Hepatic stellate cell (primary cell): ENCODE measurements around the gene MRC2.

Experiments
- DNase-seq: peaks from one replicate; pipeline ENCODE4 v3.0.0; 2011; ENCODE audit warnings: low spot score

MRC2 gene

DNA sequence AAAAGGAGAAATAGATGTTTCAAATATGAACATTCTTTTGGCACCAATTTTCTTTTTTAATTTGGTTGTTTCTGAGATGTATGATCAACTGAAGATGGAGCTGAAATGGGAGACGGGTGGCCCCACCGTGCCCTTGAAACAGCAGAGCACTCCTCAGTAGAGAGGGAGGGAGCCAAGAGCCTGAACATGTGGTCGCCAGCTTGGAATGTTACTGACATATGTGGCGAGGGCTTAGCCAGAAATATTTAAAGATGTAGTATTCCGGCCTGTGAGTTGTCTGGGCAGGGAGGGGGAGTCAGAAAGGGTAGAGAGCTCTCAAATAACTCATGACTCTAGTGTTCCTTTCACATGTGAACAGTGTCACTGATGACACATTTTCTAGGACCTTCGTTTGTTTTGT is 13.3 kb upstream of the MRC2 start:
- peak; percentile 17 for DNase-seq

DNA sequence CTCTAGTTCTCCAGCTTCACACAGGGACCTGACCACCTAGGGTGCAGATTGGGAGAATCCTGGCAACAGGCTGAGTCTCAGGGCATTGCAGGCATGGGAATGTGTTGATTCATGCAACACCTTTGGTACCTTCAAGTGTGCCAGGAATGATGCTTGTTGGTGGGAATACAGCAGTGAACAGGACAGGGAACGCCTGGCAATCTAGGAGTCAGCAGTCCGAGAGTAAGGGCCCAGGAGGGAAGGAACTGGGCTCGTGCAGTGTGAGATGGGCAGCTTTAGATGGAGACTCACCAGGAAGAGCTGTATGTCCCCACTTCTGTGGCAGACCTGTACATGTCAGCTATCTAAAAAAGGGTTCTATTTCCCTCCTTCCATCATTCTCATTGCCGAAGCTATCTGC is 12.0 kb upstream of the MRC2 start:
- DNase-seq, result no peak

DNA sequence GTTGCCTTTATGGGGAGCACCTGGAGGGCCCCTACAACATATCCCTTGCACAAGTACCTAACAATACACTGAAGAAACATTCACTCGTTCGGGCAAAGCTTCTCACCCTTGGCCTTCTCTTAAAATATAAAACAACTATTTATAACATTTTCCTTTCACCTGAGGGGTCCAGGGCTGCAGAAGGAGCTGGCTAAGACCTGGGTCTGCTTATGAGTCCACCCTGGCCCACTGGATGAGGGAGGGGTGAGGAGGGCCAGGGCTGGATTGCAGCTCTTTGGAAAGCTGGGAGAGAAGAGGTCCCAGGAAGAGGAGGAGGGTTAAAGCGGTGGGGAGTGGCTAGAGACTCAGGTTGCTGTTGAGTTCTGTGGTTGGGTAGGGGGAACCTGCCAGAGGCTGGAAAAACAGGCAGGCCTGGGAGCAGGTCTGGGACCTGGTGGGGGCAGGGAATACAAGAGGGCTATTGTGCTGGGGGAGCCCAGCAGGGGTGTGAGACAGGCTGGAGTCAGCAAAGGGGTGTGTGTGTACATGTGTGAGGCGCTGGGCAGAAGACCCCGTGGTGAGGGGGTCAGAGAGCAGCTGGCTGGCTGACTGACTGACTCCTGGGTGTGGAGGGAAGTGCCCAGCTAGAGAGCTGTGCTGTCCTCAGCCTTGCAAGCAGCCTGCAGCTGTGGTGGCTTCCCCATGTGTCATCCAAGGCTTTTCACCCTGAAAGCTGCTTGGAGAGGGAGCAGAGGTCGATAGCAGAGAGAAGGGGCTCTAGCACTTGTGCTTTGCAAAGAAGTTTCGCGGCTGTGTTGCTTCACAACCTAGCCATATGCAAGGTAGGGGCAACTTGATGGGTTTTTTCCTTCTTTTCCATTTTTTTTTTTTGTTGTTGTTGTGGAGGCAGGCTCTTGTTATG is 10.2 kb upstream of the MRC2 start:
- no peak for DNase-seq

DNA sequence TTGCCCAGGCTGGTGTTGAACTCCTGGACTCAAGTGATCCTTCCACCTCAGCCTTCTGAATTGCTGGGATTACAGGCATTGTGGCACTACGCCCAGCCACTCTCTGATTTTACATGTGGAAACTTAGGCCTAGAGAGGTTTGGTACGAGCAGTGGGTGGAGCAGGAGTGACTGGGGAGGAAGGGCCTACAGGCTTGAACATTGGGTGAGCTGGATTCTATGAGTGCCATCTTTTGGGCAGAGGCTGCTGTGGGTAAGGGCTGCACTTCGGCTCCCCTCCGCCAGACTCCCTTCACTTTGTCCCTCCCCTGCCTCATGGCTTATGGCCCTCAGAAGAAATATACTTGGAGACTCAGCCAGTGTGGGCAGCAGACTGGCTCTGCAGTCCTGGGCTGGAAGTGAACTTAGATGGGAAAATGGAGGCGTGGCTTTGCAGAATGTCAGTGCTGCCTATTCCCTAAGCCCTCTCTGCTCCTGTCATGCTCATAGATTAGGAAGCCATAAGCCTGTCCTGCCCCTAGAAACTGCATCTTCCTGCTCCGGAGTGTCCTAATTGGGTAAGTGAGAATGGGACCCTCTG is 9.5 kb upstream of the MRC2 start:
- no peak for DNase-seq

DNA sequence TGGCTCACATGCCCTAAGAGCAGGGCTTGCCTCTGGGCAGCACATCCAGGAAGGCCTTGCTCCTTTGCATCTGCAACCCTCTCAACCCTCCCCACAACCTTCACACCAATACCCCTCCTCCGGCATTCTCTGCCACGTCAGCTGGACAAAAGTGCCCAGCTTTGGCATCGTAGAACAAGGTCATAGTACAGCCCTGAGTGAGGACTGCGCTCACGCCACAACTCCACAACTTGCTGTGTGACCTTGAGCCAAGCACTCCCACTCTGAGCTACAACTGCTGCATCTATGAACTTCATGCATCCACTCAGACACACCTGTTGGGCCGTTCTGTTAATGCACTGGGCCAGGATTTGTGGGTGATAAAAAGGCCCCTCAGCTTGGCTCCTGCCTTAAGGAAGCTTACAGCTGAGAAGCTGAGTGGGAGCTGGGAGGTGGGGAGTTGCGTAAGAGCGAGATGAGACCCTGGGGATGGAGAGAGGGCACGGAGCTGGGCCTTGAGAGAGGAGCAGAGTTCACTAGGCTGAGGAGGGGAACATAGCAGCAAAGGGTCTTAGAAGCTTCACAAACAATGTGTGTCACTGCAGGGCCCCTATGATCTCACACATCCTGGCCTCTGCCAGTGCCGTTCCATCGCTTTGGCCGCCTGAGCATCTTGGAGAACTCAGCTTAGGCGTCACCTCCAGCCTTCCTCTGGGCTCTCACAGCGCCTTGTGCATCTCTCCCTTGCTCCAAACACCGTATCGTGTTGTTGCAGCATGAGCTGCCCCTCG is 8.6 kb upstream of the MRC2 start:
- no peak for DNase-seq

DNA sequence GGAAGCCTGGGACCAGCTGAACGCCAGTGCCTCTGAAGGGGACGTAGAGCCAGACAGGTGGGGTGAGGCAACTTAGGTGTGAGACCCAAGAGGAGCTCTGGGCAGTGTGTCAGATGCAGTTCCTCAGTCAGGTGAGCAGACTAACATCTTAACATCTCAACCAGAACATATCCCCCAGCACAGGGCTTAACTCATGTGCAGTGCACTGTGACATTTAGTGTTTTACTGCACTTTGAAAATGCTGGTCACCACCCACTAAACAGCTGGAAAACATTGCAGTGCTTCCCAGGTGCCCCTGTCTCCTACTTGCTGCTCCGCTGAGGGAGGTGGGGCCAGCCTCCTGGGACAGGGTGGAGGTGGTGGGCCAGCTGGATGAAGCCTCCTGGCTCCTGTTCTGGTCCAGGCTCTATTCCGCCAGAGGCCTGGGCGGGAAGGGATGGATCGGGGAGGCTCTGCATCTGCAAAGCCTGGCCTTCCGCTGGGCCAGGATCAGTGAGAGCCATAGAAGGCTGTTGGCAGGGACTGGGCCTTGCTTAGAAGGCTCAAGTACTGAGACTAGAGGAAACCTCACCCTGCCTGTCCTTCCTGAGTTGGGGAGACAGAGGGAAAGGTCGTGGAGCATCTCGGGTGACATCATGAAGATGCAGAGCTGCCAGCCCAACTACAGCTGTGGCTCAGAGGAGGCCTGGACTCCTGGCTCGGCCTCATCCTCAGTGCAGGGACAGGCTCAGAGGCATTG is 7.9 kb upstream of the MRC2 start:
- no peak for DNase-seq

DNA sequence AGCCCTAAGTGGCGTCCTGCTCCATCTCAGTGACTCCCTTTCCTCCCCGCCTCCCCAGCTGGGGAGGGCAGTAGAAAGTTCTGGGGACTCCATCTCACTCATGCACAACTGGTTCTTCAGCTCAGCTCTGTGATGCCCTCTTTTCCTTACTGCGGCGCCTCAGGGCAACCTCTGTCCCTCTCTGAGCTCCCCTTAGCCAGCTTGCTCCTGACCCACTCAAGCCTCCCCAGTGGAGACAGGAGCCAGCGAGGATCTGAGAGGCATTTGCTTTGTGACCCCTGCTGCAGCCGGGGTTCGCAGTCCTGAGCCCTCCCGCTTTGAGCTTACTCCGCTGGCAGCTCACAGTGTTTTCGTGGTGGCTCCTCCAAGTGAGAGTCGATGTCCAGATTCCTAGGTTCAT is 6.2 kb upstream of the MRC2 start:
- no peak for DNase-seq

DNA sequence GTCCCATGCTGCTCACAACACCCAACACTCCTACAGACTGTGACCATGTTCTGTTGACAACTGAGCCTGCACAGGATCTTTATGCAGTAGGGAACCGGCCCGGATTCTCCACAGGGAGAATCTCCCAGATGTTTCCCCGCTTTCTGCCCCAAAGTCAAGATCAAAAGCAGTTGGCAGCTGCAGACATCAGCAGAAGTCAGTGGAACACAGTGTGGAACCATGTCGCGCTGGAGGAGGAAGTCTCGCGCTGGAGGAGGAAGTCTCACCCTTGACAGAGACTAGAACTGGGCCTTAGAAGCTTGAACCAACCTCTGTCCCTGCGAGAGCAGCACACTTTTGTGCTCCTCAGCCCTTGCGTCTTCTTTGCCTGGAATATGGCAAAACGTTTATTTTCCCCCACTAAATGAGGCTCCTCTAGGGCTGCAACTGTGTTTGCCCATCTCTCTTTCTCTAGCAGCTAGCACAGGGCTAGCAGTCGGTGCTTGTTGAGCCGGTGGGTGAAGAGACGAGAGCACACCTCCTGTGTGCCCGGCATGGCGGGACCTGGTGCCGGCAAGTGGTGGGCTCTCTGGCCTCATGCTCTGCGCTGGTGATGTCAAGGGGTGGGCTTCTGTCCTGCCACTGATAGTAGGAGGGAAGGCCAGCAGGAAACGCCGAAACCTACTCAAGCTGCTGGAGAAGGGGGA is 2.1 kb upstream of the MRC2 start:
- DNase-seq, result no peak

DNA sequence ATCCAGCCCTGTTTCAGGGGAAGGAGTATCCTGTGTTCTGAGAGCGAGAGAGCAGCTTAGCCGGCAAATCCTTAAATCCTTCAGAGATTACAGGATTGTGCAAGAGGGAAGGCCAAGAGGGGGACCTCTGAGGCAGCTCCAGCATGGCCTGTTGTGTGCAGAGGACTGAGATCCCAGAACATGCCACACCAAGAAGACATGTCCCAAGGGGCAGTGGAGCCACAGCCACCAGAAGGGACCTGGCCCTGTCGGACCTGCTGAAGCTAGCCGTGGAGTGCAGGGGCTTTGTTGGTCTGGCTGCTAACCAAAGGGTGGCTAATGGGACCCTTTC is 1.6 kb upstream of the MRC2 start:
- no peak for DNase-seq

DNA sequence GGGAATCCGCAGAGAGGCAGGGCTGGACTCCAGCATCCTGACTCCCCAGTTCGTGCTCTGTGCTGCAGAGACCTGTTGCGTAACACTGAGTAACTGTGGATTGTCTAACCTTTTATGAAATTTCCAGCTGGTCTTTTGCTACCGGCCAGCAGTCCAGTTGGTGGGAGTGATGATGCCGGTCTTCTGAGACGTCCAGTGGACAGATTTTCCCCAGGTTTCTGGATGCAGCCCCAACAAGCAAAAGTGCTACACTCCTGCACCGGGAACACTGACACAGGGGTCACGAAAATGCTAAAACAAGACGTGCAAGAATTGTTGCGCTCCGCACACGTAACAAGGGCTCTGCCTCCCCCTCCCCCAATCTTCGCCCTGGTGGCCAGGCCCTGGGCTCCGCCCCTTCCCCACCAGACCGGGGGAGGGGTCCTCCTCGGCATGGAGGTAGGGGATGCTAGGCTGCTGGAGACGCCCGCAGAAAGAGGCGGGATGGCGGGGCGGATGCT is 701 bp upstream of the MRC2 start:
- peak; percentile 86 for DNase-seq

DNA sequence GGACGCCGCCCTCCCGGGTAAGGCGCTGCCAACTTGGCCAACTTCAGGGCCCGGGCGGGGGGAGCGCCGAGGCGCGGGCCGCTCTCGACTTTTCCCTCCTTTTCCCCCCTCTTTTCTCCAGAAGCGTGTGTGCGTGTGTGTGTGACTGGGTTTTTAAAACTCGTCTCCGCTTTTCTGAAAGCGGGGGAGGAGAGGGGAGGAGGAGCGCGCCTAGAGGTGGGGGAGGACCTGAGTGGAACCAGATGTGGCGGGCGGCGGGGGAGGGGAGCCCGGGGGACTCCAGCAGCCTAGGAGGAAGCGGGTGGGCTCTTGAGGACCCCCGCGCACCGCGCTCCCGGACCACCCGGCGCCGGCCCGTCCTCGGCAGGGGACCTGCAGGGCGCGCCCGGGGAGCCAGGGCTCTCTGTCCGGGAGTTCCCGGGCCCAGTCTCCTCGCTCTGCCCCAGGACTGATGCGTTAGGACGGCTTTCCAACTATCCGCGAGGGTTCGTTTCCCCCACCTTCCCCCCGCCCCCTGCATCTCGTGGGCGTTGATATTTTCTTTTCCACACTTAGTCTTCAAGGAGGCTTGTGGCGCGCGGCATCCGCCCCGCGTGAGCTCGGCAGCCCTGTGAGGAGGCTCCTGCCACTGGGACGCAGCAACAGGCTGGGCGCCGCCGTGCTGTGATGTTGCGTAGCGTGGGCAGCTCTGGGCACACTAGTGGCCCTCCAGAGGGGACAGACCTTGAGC is 599 bp downstream of the MRC2 start:
- peak; percentile 81 for DNase-seq

DNA sequence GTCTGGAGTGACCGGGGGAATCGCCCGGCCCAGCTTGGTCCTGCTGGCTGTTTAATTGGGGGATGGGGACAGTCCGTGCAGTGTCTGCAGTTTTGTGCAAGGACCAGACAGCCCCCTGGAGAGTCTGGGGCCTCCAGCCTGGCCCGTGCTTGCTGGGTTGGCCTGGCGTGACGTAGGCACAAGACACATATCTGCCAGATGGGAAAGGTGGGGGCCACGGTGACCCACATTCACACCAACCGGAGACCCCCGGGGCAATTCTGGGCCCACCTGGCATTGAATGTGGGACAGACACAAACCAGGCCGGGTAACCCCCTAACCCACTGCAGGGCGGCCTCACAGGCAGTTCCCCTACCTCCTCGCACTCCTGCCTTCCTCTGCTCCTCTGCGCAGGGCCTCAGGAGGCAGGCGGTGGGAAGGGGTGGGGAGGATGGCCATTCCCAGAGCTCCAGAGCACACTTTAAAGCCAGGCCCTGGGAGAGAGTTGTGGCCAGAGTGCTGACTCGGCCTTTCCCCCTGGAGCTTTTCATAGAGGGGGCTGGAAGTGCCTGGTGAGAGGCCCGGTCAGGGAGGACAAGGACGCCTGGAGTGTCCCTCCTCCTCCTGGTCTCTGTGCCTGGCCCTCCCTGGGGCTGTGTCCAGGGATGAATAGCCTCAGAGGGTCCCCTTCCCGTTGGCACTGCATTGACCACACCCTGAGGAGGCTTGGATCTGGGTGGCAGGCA is 1.5 kb downstream of the MRC2 start:
- peak; percentile 52 for DNase-seq

DNA sequence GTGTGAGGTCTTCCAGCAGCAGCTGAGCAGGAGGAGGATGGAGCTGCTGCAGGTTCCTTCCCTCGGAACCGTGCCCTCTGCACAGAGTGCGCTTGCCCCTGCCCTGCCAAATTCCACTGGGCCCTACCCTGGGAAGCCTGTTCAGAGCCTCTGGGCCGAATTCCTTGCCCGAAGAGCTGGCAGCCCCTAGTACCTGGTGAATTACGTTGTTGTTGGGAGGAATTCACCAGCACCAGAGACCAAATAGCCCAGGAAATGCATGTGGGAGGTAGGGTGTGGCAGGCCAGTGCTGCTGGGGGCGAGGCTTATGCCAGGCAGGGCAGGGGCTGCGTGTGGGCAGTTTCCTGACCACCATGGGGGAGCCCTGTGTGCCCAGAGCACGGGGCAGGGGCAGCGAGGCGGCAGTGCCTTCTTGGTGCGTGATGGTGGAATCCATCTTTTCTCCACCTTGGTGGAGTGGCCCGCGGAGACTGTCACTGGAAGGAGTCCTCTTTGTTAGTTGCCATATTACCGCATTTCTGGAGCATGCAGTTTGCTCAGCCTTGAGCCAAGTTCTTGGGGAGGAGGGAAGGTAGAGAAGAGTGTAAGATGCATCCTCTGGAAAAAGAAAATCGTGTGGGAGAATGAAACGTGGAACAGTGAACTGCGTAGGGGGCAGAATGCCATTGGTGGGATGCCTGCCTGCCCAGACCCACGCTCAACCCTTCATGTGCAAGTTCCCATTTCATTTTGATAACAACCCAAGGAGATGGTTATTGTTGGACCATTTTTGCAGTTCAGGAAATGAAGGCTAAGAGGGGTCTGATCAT is 2.3 kb downstream of the MRC2 start:
- no peak for DNase-seq

DNA sequence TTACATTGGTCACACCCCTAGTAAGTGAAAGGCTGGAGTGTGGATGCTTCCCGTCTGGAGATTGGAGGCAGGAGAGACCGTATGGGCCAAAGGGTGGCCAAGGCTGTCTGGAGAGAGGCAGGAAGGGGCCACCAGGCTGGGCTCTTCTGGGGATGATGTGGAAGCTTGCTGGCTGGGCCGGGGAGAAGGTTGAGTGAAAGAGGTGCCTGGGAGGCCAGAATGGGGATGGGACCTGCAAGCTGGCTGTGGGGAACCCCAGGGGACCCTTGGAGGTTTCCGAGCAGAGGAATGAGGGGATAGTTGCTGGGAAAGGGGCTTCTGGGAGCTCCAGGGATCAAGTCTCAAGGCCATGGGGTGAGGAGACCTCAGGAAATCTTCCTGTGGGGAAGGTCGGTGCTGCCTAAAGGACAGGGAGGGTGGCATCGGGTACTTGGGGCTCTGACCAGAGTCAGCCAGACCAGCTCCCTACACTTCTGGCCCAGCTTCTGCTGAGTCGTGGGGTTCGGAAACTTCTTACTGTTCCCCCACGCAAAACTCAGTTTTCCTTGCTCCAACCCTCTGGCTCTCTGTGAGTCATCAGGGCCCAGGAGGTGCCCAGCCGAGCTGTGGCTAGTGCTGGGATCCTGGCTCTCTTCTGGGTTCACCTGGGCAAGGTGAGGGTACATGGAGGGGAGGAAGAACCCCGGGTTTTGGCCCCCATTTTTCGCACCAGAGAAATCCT is 3.1 kb downstream of the MRC2 start:
- no peak for DNase-seq

DNA sequence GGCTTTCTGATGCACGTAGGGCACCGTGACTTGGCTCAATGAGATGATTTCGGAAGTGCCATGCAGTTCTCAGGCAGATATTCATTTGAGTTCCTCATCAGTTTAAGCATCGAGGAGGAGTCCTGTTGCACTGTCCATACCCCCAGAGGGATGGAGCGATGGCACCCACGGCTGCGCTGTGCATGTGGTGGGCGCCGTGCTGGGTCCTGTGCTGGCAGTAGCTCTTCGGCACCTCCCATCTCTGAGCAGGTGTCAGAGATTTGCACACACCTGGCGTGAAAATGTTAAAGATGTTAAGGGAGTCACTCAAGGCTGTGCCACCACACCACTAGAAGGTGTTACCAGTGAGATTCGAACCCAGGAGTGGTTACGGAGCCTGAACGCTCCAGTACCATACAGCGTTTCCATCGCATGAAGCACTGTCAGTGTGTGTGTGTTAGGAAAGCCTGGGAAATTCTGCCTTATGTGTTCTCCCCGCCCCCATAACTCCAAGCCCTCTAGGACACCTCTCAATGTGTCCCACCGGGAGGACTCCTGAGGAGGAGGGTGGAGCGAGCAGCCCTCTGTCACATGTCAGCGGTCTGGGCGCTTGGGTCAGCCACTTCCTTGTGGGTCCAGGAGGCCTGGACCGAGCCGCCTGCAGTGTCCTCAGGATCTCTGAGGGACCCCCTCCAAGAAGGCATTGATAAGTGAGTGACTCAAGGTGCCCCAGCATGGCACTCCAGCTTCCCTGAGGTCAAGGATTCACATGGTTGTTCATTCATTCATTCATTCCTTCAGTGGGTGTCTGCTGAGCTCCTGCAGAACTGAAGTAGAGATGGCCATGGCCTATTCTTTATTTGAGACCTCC is 3.8 kb downstream of the MRC2 start:
- no peak for DNase-seq

DNA sequence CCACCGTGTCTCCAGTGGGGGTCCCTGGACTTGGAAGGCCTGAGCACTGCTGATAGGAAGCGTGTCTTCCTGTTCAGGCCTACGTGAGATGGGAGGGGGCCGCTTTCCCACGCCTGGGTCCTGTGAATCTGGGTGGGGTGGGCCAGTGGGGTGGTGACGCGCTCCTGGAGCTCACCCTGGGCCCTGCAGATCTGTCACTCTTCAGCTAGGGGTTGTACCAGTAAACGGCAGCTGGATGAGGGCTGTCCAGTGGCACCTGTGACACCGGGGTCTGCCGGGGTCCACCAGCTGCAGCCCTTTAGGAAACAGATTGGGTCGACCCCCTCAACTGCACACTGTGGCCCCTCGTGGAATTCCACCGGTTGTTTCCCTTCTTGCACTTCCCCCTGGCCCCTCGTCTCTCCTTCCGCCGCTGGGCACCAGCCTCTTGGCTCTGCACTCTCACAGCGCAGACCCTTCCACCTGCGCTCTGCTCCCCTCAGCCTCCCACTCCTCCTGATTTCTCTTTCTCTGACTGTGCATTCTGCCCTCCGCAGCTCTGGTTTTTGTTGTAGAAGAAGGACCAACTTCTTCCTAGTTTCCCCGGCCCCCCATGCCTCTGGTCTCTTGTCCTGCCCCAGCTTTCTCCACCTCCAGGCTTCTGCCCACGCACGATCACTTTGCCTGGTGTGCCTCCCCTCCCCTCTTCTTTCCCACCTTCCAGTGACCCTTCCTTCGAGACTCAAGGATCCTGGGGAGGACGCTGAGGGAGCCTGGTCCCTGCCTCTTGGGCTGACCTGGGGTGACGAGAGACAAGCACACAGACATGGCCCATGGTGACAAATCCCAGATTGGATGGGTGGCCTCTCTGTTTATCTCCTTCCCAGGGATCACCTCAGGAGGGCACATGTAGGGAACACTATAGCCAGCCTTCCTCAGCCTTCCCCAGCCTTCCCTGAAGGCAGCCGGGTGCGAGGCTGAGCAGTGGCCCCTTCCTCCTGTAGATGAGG is 4.8 kb downstream of the MRC2 start:
- no peak for DNase-seq

DNA sequence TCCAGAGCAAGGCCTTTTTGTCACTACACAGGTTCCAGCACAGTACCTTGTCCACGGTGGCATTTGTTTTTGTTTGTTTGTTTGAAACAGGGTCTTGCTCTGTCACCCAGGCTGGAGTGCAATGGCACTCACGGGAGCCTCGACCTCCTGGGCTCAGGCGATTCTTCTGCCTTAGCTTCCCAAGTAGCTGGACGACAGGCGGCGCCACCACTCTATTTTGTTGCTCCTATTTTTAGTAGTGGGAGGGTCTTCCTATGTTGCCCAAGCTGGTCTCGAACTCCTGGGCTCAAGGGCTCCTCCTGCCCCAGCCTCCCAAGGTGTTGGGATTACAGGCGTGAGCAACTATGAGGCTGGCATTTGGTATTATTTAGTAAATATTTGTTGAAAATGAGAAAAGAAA is 10.3 kb downstream of the MRC2 start:
- DNase-seq, result no peak
